HG02763 (cell line): Measurements from ENCODE around the gene STXBP3.
"Not testable (repeated sequence)": the region's sequence is repeated elsewhere in the genome, so short reads cannot be mapped to it uniquely, and the experiment has no call there.

Source experiments
- ATAC-seq: cut with Tn5 transposase; IDR thresholded peaks from one replicate; pipeline ENCODE4 v1.9.1; 2021; ENCODE audit warnings: mild to moderate bottlenecking, moderate library complexity; ENCODE audit not compliant: unreplicated experiment

Gene STXBP3

GRCh38 chr1:108729481-108729880 lies 17.0 kb upstream of the STXBP3 start:
- no peak for ATAC-seq

GRCh38 chr1:108732398-108732797 lies 14.1 kb upstream of the STXBP3 start:
- ATAC-seq: no peak

DNA sequence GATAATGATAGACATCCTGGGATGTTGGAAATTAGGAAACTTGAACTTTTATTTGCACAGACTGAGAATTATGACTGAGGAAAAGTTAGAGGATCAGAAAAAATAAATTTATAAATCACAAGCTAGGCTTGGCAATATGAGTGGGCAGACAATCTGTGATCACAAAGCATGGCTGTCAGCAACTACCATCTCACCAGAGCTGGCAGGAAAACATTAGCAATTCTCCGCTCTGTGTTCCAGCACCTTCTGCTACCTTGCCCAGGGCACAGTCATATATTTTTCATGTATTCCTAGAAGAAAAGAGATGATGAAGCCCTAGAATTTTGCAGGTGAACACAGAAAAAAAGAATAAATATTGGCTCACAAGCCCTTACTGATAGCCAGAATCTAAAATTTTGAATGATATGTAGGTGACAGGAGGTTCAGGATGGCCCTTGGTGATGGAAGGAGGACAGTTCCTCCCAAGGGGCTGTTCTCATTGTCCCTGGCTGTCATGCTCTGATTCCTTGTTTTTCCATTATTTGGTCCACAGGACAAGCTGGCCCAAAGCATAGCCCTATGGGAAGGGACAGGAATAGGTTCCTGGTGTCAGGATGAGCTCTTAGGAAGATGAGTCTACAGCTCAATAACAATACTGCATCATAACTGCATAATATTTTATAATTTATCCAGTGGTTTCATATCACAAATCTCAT lies 12.2 kb upstream of the STXBP3 start:
- ATAC-seq: no peak

GRCh38 chr1:108742253-108742652 lies 4.2 kb upstream of the STXBP3 start:
- no peak for ATAC-seq

DNA sequence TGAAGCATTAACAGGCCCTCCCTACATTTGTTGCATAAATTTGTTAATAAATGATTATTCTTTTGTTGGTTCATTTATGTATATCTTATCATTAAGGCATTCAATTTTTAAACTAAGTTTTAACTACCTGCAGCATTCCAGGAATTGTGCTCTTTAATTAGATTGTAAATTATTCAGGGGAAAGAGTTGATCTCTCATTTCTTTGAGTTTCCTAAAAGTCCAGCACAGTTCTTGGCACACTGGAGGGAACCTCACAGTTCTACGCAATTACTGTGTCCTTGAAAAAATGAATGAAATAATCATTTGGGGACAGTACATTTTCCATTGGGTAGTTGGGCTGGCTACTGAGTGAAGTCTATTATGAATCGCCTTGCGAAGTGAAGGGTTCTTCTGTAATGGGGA lies 493 bp upstream of the STXBP3 start:
- ATAC-seq: no peak

GRCh38 chr1:108747171-108747850 lies 837 bp downstream of the STXBP3 start:
- ATAC-seq: peak; percentile 16

DNA sequence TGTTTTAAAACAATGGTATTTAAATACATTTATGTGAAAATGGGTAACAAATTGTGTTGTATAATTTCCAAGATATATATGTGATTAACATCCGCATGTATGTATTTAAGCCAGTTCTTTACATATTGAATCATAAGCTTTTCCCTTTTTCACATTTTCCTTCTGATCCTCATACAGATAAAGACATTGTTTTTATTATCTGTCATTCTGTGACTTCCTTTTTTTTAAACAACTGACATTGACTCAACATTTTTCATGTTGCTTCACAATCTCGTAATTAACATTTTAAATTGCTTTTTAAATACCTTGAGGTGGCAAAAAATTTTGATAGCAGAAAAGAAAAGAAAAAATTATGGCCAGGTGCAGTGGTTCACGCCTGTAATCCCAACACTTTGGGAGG lies 1.4 kb downstream of the STXBP3 start:
- ATAC-seq: no peak

GRCh38 chr1:108749081-108749480 lies 2.6 kb downstream of the STXBP3 start:
- no peak for ATAC-seq

GRCh38 chr1:108750476-108751181 lies 4.2 kb downstream of the STXBP3 start:
- no peak for ATAC-seq

DNA sequence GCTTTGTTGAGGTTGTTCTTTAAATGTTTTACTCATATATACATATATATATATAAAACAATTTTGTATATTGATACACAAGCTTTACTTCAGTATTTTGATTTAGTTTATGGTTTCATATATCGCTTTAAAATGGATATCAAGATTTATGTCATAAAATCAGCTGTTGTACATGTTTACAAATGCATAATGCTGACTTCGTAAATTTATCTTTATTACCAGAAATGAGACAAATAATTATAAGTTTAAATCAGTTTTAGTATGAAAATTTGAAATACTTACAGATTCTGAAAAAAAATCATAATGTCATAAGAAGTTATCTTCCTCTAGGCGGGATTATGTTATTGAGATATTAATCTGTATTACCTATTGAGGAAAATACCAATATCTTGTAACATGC lies 6.9 kb downstream of the STXBP3 start:
- ATAC-seq: no peak

DNA sequence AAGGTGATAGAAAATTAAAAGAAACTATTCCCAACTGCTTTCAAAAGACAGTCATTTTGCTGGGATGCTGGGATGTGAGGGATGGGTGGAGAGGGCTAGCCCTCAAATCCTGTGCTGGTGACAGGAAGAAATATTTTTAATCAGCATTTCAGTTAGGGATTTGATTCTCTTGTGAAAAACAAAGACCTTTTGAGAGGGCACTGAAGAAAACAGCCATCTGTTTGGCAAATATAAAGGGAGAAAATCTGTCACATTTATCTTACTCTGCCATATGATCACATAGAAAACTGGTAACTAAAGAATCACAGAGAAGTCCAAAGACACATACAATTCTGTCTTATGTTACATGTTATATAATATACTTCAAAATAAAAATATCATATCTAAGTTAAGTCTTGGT lies 12.3 kb downstream of the STXBP3 start:
- no peak for ATAC-seq

- no peak for ATAC-seq
These were observed 20.6 kb downstream of the STXBP3 start for GRCh38 chr1:108767115-108767514.

DNA sequence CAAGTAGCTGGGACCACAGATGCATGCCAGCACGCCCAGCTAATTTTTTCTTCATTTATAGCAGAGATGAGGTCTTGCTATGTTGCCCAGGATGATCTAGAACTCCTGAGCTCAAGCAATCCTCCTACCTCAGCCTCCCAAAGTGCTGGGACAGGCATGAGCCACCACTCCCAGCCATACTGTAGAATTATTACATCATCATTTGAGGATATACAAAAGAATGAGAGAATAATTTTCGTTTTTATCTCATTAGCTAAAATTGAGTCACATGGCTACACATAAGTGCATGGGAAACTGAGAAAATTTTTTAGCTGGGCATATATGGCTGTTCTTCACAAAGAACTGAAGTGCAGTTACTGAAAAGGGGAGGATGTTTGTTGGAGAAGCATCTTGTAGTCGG lies 21.2 kb downstream of the STXBP3 start:
- ATAC-seq: no peak

DNA sequence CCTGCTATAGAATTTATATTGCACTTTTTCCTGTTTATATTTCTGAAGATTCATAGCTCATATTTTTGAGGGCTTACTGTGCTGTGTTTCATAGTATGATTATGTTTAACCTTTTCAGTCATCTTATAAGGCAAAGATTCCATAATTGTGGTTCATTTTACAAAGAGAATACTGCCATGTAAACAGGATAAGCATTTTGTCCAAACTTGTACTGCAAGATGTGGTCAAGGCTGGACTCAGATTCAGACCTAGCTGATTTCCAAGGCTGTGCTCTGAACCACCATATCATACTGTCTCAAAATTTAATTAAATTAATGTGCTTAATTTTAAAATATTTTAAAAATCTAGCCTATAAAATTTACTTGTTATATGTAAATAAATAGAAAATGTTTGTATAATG lies 31.4 kb downstream of the STXBP3 start:
- no peak for ATAC-seq

- ATAC-seq: no peak
These were observed 33.0 kb downstream of the STXBP3 start for GRCh38 chr1:108779455-108779854.

- ATAC-seq: no peak
These were observed 34.6 kb downstream of the STXBP3 start for GRCh38 chr1:108780937-108781574.

DNA sequence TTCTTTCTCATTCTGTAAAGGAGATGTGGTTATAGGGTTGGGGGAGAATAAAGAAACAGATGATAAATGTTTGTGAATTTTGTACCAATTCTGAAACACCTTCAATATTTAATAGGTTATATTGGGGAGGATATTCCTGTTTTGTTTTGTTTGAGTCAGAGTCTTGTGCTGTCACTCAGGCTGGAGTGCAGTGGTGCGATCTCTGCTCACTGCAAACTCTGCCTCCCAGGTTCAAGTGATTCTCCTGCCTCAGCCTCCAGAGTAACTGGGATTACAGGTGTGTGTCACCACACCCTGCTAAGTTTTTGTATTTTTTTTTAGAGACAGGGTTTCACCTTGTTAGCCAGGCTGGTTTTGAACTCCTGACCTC lies 35.1 kb downstream of the STXBP3 start:
- ATAC-seq: not testable (repeated sequence)

DNA sequence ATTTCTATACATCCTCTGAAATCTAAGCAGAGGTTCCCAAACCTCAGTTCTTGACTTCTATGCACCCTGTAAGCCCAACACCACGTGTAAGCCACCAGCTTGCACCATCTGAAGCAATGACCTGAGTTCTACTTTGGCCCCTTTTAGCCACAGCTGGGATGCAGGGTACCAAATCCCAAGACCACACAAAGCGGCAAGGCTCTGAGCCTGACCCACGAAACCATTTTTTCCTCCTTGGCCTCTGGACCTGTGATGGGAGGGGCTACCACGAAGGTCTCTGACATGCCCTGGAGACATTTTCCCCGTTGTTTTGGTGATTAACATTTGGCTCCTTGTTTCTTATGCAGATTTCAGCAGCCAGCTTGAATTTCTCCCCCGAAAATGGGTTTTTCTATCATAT lies 38.8 kb downstream of the STXBP3 start:
- ATAC-seq: no peak

- ATAC-seq: no peak
These were observed 39.4 kb downstream of the STXBP3 start for GRCh38 chr1:108785880-108786279.

DNA sequence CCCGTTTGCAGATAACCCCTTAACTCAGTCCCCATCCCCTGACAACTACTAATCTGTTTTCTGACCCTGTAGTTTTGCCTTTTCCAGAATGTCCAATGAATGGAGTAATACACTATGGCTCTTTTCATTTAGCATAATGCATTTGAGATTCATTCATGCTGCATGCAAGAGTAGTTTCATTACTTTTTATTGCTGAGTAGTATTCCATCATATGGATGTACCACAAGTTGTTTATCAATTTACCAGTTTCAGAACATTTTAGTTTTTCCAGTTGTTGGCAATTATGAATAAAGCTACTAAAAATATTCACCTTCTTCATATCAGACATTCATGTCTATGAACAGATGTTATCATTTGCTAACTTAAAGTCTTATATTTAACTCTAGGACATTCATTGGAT lies 45.3 kb downstream of the STXBP3 start:
- ATAC-seq: no peak

DNA sequence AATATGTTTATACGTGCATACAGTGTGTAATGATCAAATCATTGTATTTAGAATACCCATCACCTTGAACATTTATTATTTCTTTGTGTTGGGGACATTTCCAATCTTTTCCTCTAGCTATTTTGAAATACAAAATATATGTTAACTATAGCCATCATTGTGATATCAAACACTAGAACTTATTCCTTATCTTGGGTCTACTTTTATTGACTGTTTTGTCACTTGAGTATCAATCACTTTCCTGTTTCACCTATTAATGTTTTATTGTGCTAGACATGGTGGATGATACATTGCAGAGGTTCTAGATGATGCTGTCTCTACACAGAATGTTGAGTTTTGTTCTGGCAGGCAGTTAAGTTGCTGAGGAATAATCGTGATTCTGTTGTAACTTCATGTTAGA lies 45.9 kb downstream of the STXBP3 start:
- no peak for ATAC-seq

- no peak for ATAC-seq
These were observed 52.5 kb downstream of the STXBP3 start for GRCh38 chr1:108799001-108799400.
